GM12874 (cell line): ENCODE data around the gene BTBD6.

ENCODE experiments used
- TF ChIP-seq, protein P1 (sequence below): IDR thresholded peaks from 2 replicates; pipeline ENCODE4 v1.5.1; 2011; ENCODE audit warnings: low read depth, mild to moderate bottlenecking, control low read depth, low read length, moderate library complexity; ENCODE audit not compliant: insufficient read depth

BTBD6 gene

DNA sequence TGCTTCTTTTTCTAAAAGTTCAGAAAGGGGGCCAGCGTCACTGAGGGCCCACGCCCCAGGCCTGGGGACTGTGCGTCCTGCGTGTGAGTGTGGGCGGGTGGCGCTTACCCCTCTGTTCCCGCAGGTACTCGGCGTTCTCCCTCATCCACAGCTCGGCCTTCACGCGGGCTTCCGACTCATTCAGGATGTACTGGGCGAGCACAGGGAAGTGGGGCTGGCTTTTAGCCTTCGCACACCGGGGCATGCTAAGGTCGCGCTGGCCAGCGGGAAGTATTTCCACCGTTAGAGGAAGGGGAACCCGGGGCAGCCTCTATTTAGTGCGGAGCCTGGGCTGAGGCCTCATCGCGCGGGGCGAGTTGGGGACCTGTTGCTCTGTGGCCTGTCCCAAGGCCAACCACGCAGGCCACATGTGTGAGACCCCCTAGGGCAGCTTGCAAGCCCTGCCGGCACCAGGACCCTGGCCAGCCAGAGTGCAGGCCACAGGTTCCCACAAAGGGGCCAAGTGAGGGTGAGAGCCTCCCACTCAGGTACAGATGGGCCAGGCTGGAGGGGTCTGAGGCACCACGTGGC is 29.2 kb upstream of the BTBD6 start:
- TF ChIP-seq, protein P1, sequence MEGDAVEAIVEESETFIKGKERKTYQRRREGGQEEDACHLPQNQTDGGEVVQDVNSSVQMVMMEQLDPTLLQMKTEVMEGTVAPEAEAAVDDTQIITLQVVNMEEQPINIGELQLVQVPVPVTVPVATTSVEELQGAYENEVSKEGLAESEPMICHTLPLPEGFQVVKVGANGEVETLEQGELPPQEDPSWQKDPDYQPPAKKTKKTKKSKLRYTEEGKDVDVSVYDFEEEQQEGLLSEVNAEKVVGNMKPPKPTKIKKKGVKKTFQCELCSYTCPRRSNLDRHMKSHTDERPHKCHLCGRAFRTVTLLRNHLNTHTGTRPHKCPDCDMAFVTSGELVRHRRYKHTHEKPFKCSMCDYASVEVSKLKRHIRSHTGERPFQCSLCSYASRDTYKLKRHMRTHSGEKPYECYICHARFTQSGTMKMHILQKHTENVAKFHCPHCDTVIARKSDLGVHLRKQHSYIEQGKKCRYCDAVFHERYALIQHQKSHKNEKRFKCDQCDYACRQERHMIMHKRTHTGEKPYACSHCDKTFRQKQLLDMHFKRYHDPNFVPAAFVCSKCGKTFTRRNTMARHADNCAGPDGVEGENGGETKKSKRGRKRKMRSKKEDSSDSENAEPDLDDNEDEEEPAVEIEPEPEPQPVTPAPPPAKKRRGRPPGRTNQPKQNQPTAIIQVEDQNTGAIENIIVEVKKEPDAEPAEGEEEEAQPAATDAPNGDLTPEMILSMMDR = no peak

DNA sequence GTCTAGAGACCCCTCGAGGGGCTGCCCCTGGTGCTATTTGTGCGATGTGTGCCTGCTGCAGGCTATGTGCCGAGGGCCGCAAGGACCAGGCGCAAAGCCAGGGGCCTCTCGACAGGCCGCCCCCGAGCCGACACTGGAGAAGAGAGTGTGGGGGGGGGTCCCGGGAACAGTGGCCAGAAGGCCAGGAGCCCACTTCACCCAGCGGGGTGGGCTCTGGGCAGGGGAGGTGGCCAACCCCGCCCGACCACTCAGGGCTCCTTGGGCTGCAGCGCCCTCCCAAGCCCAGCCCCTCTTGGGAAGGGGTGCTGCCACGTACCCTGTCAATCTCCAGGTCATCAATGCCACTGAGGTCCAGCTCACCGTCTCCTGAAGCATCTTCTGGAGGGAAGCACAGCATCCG is 28.6 kb upstream of the BTBD6 start:
- TF ChIP-seq, protein P1 = no peak

DNA sequence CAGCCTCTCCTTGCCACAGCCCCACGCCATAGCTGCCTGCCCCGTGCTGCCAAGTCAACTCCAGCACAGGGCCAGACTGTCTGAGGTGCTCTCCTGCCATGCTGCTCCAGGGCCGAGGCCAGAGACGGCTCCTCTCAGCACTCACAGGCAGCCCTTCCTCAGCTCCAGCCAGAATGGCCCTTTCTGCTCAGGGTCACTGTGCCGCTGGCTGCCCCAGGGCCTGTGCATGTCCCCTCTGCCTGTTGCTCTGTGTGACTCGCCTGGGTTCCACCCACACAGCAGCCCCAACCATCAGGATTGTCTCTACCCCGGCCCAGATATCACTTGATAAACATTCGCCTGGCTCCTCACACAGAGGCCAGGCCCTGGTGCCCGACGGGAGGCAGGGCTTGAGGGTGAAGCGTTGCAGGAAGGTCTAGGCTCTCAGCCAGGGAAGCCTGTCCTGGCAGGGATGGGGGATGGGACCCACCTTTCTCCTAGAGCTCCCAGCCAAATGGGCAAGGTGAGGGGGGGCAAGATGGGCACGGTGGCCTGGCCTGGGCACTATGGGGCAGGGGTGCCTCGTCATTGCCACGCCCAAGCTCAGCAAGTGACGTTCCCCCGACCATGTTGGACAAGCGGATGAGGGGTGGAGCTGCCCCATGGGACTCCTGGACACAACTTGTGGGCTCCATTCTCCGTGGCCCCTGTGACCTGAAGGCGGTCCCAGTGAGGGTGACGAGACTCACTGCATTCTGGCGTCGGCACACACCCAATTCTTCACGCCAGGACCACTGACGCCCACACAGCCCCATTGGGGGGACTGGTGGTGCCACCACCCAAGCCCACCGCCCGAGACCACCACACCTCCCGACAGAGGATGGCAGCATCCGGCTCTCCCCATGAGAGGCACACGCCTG is 27.4 kb upstream of the BTBD6 start:
- TF ChIP-seq, protein P1 = no peak

DNA sequence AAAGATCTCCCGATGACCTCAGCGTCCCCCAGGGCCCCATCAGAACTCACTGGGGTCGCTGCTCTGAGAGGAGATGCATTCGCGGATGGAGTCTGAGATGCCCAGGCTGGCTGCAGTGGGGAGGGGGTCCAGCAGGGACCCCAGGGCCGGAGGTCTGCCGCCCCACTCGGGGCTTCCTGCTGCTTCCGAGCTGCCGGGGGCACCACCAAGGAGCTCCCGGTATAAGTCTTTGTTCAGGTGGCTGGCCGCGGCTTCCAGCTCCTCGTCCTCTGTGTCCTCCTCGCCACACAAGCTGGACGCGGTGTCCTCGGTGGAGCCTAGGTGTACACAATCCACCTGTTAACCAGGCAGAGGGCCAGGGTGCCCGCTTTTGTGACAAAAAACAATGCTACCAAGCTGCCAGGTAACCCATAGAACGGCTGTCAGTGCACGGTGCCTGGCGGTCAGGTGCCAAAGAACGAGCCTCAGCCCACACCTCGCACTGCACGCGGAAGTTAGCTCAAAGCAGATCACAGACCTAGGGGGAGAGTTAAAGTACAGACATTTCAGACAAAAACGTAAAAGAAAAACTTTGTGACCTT is 26.6 kb upstream of the BTBD6 start:
- TF ChIP-seq, protein P1 = no peak

DNA sequence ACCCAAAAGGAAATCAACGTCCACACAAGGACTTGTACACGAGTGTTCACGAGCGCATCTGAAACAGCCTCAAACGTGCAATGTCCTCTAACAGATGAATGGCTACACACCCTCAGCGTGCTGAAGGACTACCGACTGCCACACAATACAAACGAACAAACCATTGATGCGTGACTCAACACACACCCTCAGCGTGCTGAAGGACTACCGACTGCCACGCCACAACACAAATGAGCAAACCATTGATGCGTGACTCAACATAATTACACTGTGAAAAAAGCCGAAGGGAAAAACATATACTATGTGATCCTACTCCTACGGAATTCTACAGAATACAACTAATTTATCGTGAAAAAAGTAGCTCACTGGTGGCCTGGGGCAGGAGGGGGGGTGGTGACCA is 25.1 kb upstream of the BTBD6 start:
- TF ChIP-seq, protein P1 = no peak

DNA sequence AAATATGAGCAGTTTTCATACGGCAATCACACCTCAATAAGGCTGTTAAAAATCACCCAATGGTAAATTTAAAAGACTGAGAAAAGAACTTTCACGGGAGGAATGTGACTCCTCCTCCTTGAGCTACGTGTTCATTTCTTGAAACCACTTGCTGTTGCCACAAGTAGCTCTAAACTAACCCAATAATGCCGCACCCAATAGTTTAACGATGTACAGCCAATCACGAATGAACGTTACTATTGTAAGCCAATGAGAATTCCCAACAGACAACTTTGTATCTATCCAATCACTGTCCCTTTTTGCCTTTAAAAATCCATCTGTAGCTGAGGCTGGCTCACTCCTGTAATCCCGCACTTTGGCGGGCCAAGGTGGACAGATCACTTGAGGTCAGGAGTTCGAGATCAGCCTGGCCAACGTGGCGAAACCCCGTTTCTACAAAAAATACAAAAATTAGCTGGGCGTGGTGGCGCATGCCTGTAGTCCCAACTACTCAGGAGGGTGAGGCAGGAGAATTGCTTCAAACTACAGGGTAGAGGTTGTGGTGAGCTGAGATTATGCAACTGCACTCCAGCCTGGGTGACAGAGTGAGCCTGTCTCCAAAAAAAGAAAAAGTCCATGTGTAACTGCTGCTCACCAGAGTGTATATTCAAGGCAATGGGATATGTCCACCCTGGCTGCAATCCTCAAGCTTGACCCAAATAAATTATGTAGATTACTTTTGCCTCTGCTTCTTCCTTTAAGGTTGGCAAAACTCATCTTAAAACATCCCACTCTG is 24.4 kb upstream of the BTBD6 start:
- TF ChIP-seq, protein P1 = no peak
